CD4-positive, alpha-beta T cell treated with Interleukin-2 at 100 ng/mL for 4 hours (primary cell): Measurements from ENCODE around the gene NUDT2.

ENCODE experiments used
- DNase-seq: peaks from one replicate; pipeline ENCODE4 v3.0.0-alpha.2; 2020; ENCODE audit warnings: low spot score

NUDT2 gene

GRCh38 chr9:34385561-34386230 is 56.3 kb downstream of the NUDT2 start:
- no peak for DNase-seq

DNA sequence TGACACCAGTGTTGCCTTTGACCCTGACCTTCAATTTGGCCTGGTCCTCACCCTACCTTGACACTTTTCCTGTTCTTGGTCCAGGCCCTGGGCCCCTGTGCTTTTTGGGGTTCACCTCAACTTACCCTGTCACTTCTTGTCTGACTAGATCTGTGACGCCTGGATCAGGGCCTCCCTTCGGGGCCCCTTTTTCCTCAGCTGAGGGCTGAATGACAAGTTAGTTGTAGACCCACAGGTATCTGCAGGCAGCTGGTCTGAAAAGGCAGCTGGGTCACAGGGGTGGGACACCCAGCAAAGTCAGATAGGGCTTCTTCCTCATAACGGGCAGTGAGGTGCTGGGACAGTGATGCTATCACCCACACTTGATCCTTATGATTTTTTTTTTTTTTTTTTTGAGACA is 57.3 kb downstream of the NUDT2 start:
- DNase-seq = no peak

DNA sequence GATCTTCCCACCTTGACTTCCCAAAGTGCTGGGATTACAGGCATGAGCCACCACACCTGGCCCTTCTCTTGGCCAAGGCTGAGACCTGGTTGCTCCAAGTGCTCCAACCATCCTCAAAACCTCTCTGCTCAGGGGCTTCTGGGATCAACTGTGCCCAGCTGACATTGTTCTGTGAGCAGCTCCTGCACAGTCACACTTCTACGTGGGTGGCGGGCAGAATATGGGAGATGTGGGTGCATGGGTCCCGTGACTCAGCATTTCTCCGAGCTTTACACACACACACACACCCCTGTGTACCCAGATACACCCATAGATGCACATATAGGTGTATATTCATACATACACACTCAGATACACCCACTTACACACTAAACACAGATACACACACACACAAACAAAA is 57.9 kb downstream of the NUDT2 start:
- DNase-seq = no peak

DNA sequence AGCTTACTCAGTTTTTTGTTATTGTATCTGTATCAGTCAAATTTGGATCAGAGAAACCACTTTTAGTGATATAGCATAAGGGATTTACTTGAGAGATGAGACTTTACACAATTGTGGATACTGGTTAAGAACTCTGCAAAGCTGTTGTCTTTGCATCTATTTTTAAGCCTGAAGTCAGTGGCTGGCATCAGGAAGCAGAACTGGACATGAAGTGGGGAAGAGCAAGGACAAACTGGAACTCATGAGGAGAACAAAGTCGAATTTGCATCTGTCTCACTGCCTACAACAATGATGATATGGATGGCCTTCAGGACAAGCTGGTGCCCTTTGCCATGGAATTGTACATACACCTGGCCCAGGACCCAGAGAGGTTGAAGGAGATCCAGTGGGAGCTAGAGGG is 63.1 kb downstream of the NUDT2 start:
- no peak for DNase-seq
